H9 (cell line): ENCODE results near the gene ABCA4. TPM values are rescaled to one million over a fixed set of nuclear protein-coding genes. Genes with fewer than 3 reads are reported as not detected.

Source experiments
- DNase-seq: peaks from one replicate; pipeline ENCODE4 v3.0.0-alpha.2; 2017
- H2AFZ ChIP-seq: one replicate; pipeline ENCODE4 v1.6.1; 2013; ENCODE audit warnings: mild to moderate bottlenecking, low read length, control low read depth, moderate library complexity
- H2AK5ac ChIP-seq: 2 replicates; pipeline ENCODE4 v1.6.1; 2013; ENCODE audit warnings: low read length, control low read depth, mixed read lengths; ENCODE audit not compliant: insufficient read length
- H2BK120ac ChIP-seq: one replicate; pipeline ENCODE4 v1.6.1; 2013; ENCODE audit warnings: low read depth, mild to moderate bottlenecking, low read length, control low read depth, inconsistent platforms; ENCODE audit not compliant: poor library complexity, severe bottlenecking
- H2BK12ac ChIP-seq: 2 replicates; pipeline ENCODE4 v1.6.1; 2013; ENCODE audit warnings: low read length, control low read depth, mixed read lengths, low read depth; ENCODE audit not compliant: insufficient read length
- H2BK15ac ChIP-seq: 2 replicates; pipeline ENCODE4 v1.6.1; 2013; ENCODE audit warnings: low read depth, low read length, control low read depth
- H2BK20ac ChIP-seq: one replicate; pipeline ENCODE4 v1.6.1; 2013; ENCODE audit warnings: low read depth, mild to moderate bottlenecking, low read length, control low read depth, inconsistent platforms; ENCODE audit not compliant: poor library complexity, severe bottlenecking
- H2BK5ac ChIP-seq: 2 replicates; pipeline ENCODE4 v1.6.1; 2013; ENCODE audit warnings: low read length, control low read depth, mixed read lengths; ENCODE audit not compliant: insufficient read length
- H3K14ac ChIP-seq: 2 replicates; pipeline ENCODE4 v1.6.1; 2013; ENCODE audit warnings: low read length, control low read depth; ENCODE audit not compliant: insufficient read depth
- H3K18ac ChIP-seq: 2 replicates; pipeline ENCODE4 v1.6.1; 2013; ENCODE audit warnings: low read depth, mild to moderate bottlenecking, mixed read lengths, low read length, control low read depth; ENCODE audit not compliant: insufficient read length
- H3K23ac ChIP-seq: 2 replicates; pipeline ENCODE4 v1.6.1; 2013; ENCODE audit warnings: low read length, control low read depth, mixed read lengths, low read depth; ENCODE audit not compliant: insufficient read length
- H3K23me2 ChIP-seq: 2 replicates; pipeline ENCODE4 v1.6.1; 2013; ENCODE audit warnings: low read depth, mild to moderate bottlenecking, mixed read lengths, low read length, control low read depth; ENCODE audit not compliant: insufficient read length, poor library complexity, severe bottlenecking
- H3K27ac ChIP-seq: 2 replicates; pipeline ENCODE4 v1.5.1; 2013; ENCODE audit warnings: low read length, control low read depth, mixed read lengths, low read depth; ENCODE audit not compliant: insufficient read length
- H3K27me3 ChIP-seq: 2 replicates; pipeline ENCODE4 v1.6.1; 2013; ENCODE audit warnings: low read length, control low read depth, inconsistent platforms; ENCODE audit not compliant: insufficient read depth
- H3K4ac ChIP-seq: 2 replicates; pipeline ENCODE4 v1.6.1; 2013; ENCODE audit warnings: low read depth, mild to moderate bottlenecking, control low read depth, inconsistent platforms, low read length, moderate library complexity
- H3K4me1 ChIP-seq: 2 replicates; pipeline ENCODE4 v1.6.1; 2013; ENCODE audit warnings: low read length, control low read depth, inconsistent platforms; ENCODE audit not compliant: insufficient read depth
- H3K4me2 ChIP-seq: 2 replicates; pipeline ENCODE4 v1.6.1; 2013; ENCODE audit warnings: low read length, control low read depth, mixed read lengths; ENCODE audit not compliant: insufficient read length, insufficient read depth
- H3K56ac ChIP-seq: 2 replicates; pipeline ENCODE4 v1.6.1; 2013; ENCODE audit warnings: low read depth, mild to moderate bottlenecking, mixed read lengths, low read length, control low read depth; ENCODE audit not compliant: insufficient read length
- H3K79me1 ChIP-seq: 2 replicates; pipeline ENCODE4 v1.6.1; 2013; ENCODE audit warnings: low read depth, mild to moderate bottlenecking, moderate library complexity, low read length, control low read depth, inconsistent platforms; ENCODE audit not compliant: insufficient read depth, poor library complexity, severe bottlenecking
- H3K79me2 ChIP-seq: 2 replicates; pipeline ENCODE4 v1.6.1; 2013; ENCODE audit warnings: low read length, control low read depth, inconsistent platforms; ENCODE audit not compliant: insufficient read depth
- H3K9ac ChIP-seq: 2 replicates; pipeline ENCODE4 v1.6.1; 2013; ENCODE audit warnings: low read length, control low read depth, mixed read lengths; ENCODE audit not compliant: insufficient read length; ENCODE audit errors: extremely low read depth
- H3K9me3 ChIP-seq: one replicate; pipeline ENCODE4 v1.6.1; 2013; ENCODE audit warnings: low read depth, low read length, inconsistent platforms; ENCODE audit not compliant: control insufficient read depth
- H3T11ph ChIP-seq: one replicate; pipeline ENCODE4 v1.6.1; 2013; ENCODE audit warnings: mild to moderate bottlenecking, low read length, control low read depth, inconsistent platforms
- H4K20me1 ChIP-seq: one replicate; pipeline ENCODE4 v1.6.1; 2013; ENCODE audit not compliant: control insufficient read depth, insufficient read length, insufficient read depth
- H4K5ac ChIP-seq: 2 replicates; pipeline ENCODE4 v1.6.1; 2013; ENCODE audit warnings: low read depth, mild to moderate bottlenecking, mixed read lengths, low read length, control low read depth; ENCODE audit not compliant: insufficient read length
- H4K8ac ChIP-seq: replicated peaks from 2 replicates; pipeline ENCODE4 v1.6.1; 2013; ENCODE audit warnings: low read length, control low read depth, mixed read lengths, low read depth; ENCODE audit not compliant: insufficient read length
- H4K91ac ChIP-seq: 2 replicates; pipeline ENCODE4 v1.6.1; 2013; ENCODE audit warnings: low read depth, mild to moderate bottlenecking, moderate library complexity, mixed read lengths, low read length, control low read depth; ENCODE audit not compliant: insufficient read length
- H3K27ac Mint-ChIP-seq, 3 experiments: 2 replicates in 2 of 3; 3 replicates in 1 of 3; pipeline ENCODE4 v1.8.0; 2020 to 2021; ENCODE audit warnings: mixed read lengths in 3 of 3, mild to moderate bottlenecking in 1 of 3, moderate library complexity in 1 of 3
- H3K27me3 Mint-ChIP-seq: 2 replicates; pipeline ENCODE4 v1.8.0; 2021; ENCODE audit warnings: low read depth, mild to moderate bottlenecking, moderate library complexity, mixed read lengths
- H3K36me3 Mint-ChIP-seq, 3 experiments: 2 replicates in 2 of 3; 3 replicates in 1 of 3; pipeline ENCODE4 v1.8.0; 2020 to 2021; ENCODE audit warnings: low read depth in 3 of 3, mixed read lengths in 3 of 3; ENCODE audit not compliant: insufficient read depth in 1 of 3
- H3K4me1 Mint-ChIP-seq, 2 experiments: 2 replicates each; pipeline ENCODE4 v1.8.0; 2020; ENCODE audit warnings: mixed read lengths in 2 of 2
- H3K4me3 Mint-ChIP-seq, 2 experiments: 2 replicates in 1 of 2; 3 replicates in 1 of 2; pipeline ENCODE4 v1.8.0; 2020 to 2021; ENCODE audit warnings: mild to moderate bottlenecking in 2 of 2, mixed read lengths in 2 of 2, moderate library complexity in 1 of 2
- H3K9me3 Mint-ChIP-seq, 2 experiments: 2 replicates in 1 of 2; 3 replicates in 1 of 2; pipeline ENCODE4 v1.8.0; 2020; ENCODE audit warnings: mild to moderate bottlenecking in 2 of 2, mixed read lengths in 2 of 2, moderate library complexity in 1 of 2
- CTCF ChIP-seq: fragments of 200-600 bp; sonication (generic); conservative IDR thresholded peaks from 3 replicates; pipeline ENCODE4 v1.8.0; 2021; ENCODE audit warnings: antibody characterized with exemption, mild to moderate bottlenecking
- WGBS: extraction: QIAGEN DNeasy Blood & Tissue Kit; methylation state at CpG from one replicate; pipeline ENCODE4 v1.1.7; 2013; ENCODE audit warnings: missing lambda C conversion rate, low lambda C conversion rate, mixed read lengths; ENCODE audit not compliant: insufficient read length; ENCODE audit errors: extremely low coverage; 5-methylcytosine and 5-hydroxymethylcytosine counted together
- total RNA-seq: library from RNA; stranded (reverse); gene quantifications from 2 replicates; pipeline ENCODE4 v1.2.1, GENCODE V29; 2021

ABCA4 gene
- total RNA-seq, 1 experiment from 2014 or later: not detected

GRCh38 chr1:94011709-94012595, 109.0 kb downstream of the ABCA4 start:
- Histone ChIP-seq H4K8ac (no peak overlapping the region), H2BK5ac (no peak overlapping the region), H3K4ac (no peak overlapping the region), H2BK120ac (no peak overlapping the region), H3K18ac (no peak overlapping the region), H3K27me3 (no peaks in the 10 kb centered on the region), H2BK12ac (no peak overlapping the region), H3K4me1 (peaks cover 16% of the 10 kb centered on the region; the same call in 1 of the 2 replicates), H2BK15ac (no peak overlapping the region), H2BK20ac (no peak overlapping the region), H4K91ac (no peak overlapping the region), H3K9me3 (no peaks in the 10 kb centered on the region), H2AFZ (no peak overlapping the region), H4K20me1 (no peaks in the 10 kb centered on the region), H3K9ac (no peak overlapping the region), H3K79me2 (no peaks in the 10 kb centered on the region), H3K56ac (no peak overlapping the region), H4K5ac (no peak overlapping the region), H2AK5ac (no peak overlapping the region), H3K23ac (no peak overlapping the region), H3K14ac (no peak overlapping the region), H3K79me1 (no peaks in the 10 kb centered on the region), H3T11ph (no peak overlapping the region), H3K4me2 (no peak overlapping the region), H3K27ac (no peak overlapping the region), H3K23me2 (no peaks in the 10 kb centered on the region)
- peaks cover 28 to 33% of the 10 kb centered on the region in 2 experiments for H3K4me1 Mint-ChIP-seq
- TF ChIP-seq CTCF: no peak
- no peak overlapping the region for H3K4me3 Mint-ChIP-seq
- no peak for DNase-seq
- WGBS: no CpG with 5 or more reads among the region's 6 CpGs
- H3K36me3 Mint-ChIP-seq: no peaks in the 10 kb centered on the region
- no peak overlapping the region; a peak in 1 of 7 replicates for H3K27ac Mint-ChIP-seq
- peaks cover 37% of the 10 kb centered on the region for H3K27me3 Mint-ChIP-seq
- H3K9me3 Mint-ChIP-seq: no peaks in the 10 kb centered on the region
